ENCODE data around the gene HAGHL.

DNA sequence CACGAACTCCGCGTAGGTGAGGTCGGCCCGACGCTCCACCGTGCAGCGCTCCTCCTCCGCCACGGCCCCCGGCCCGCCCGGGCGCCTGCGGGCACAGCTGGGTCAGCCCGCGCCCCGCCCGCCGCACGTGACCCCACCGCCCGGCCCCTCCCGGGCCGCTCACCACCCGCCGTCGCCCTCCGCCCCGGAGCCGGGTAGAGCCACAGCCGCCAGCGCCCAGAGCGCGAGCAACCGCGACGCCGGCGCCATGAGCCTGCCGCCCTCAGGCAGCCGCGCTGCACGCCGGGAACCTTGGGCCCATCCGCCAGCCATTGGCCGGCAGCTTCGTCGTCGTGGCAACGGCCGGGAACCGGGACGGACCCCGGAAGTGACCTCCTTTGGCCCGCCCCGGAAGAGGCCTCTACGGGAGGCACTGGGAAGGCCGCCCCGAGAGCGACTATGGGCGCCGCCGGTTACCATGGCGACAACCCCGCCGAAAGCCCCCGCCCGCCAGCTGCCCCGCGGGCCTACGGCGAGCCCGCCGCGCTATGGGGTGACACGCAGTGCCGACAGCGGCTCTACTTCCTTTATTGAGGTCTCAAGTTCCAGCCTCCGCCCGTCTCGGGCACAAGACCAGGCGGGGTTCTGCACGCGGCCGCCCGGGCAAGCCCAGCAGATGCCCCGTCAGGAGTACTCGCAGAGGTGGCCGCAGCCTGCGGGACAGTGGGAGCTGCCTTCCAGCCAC is 42.7 kb upstream of the HAGHL start, which contains the start of gene JMJD8:
- TF ChIP-seq, protein P1, sequence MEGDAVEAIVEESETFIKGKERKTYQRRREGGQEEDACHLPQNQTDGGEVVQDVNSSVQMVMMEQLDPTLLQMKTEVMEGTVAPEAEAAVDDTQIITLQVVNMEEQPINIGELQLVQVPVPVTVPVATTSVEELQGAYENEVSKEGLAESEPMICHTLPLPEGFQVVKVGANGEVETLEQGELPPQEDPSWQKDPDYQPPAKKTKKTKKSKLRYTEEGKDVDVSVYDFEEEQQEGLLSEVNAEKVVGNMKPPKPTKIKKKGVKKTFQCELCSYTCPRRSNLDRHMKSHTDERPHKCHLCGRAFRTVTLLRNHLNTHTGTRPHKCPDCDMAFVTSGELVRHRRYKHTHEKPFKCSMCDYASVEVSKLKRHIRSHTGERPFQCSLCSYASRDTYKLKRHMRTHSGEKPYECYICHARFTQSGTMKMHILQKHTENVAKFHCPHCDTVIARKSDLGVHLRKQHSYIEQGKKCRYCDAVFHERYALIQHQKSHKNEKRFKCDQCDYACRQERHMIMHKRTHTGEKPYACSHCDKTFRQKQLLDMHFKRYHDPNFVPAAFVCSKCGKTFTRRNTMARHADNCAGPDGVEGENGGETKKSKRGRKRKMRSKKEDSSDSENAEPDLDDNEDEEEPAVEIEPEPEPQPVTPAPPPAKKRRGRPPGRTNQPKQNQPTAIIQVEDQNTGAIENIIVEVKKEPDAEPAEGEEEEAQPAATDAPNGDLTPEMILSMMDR (IDR thresholded peaks at IDR 0.05): no peak
- TF ChIP-seq POLR2A (IDR thresholded peaks at IDR 0.05): no peak
